Measurements from ENCODE around the gene LRAT.

- TF ChIP-seq, protein P1, sequence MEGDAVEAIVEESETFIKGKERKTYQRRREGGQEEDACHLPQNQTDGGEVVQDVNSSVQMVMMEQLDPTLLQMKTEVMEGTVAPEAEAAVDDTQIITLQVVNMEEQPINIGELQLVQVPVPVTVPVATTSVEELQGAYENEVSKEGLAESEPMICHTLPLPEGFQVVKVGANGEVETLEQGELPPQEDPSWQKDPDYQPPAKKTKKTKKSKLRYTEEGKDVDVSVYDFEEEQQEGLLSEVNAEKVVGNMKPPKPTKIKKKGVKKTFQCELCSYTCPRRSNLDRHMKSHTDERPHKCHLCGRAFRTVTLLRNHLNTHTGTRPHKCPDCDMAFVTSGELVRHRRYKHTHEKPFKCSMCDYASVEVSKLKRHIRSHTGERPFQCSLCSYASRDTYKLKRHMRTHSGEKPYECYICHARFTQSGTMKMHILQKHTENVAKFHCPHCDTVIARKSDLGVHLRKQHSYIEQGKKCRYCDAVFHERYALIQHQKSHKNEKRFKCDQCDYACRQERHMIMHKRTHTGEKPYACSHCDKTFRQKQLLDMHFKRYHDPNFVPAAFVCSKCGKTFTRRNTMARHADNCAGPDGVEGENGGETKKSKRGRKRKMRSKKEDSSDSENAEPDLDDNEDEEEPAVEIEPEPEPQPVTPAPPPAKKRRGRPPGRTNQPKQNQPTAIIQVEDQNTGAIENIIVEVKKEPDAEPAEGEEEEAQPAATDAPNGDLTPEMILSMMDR (IDR thresholded peaks at IDR 0.05), result no peak
- TF ChIP-seq POLR2A (IDR thresholded peaks at IDR 0.05), result no peak
- no peak for TF ChIP-seq POLR2AphosphoS5 (IDR thresholded peaks at IDR 0.05)
Observed at GRCh38 chr4:154732669-154733068, 11.1 kb upstream of the LRAT start.

Measured in prostate gland (tissue), 2 donors.